NCI-H526 treated with DMSO at 0.1 percent for 48 hours (cell line): ENCODE measurements around the gene PRSS21.

ENCODE experiments used
- DNase-seq: peaks from one replicate; lab custom pipeline; 2025; lab: John Stamatoyannopoulos, UW

PRSS21 gene

GRCh38 chr16:2825906-2826305 lies 8.9 kb downstream of the PRSS21 start:
- no peak for DNase-seq

DNA sequence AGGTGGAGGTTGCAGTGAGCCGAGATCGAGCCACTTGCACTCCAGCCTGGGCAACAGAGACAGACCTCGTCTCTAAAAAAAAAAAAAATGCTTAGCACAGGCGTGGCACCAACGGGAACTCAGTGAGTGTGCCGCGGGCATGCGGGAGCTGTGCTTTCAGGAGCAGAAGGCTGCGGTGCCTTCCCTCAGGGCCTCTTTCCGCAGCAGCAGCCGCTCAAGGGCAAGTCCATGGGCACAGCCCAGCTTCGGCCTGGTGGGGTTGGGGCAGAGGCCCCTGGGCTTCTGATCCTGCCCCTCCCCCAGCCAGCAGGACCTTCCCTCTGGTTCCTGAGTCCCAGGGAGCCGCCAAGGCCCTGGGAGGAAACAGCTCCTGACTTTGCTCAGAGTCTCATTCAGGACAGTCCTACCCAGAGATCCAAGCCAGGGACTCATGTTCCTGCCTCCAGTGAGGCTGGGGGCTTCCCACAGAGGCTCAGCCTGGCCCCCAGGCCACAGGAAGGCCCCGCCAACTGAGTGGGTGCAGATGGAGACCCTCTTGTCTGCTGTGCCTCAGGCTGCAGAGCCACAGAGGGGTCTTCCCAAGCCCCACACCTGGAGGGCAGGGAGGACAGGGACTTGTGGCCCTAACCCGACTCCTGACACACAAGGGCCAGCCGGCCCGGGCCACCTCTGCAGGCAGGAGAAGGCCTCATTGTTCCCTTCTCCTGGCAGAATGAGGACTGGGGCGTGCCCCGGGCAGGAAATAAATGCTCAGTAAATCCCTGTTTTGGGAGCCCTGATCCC lies 9.7 kb downstream of the PRSS21 start:
- DNase-seq: no peak

GRCh38 chr16:2827374-2827791 lies 10.3 kb downstream of the PRSS21 start:
- no peak for DNase-seq

- no peak for DNase-seq
Observed at GRCh38 chr16:2827831-2828520, 10.9 kb downstream of the PRSS21 start.

GRCh38 chr16:2828521-2828840 lies 11.4 kb downstream of the PRSS21 start:
- DNase-seq: no peak

DNA sequence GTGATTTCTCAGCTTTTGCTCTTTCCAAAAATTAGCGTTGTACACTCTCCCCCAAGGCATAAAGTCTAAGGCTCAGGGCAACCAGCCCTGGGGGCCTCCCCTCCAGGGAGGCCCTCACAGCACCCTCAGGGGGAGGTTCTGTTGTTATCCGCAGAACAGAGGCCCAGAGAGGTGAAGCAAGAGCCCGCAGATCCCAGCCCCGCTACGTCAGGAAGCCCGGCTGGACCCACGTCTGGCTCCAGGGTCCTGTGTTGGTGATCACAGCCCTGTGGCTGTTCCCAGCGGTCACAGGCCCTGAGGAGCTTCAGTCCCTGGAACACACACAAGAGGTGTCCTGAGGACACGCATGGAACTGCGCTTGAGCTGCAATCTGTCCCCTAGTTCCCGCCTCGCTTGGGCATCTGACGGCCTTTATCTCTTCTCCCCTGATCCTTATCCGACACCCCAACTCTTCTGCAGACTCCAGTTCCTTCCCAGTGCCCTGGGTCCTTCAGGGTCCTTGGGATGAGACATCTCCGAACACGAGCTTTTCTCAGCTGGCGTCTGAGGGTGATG lies 11.9 kb downstream of the PRSS21 start:
- DNase-seq: no peak

DNA sequence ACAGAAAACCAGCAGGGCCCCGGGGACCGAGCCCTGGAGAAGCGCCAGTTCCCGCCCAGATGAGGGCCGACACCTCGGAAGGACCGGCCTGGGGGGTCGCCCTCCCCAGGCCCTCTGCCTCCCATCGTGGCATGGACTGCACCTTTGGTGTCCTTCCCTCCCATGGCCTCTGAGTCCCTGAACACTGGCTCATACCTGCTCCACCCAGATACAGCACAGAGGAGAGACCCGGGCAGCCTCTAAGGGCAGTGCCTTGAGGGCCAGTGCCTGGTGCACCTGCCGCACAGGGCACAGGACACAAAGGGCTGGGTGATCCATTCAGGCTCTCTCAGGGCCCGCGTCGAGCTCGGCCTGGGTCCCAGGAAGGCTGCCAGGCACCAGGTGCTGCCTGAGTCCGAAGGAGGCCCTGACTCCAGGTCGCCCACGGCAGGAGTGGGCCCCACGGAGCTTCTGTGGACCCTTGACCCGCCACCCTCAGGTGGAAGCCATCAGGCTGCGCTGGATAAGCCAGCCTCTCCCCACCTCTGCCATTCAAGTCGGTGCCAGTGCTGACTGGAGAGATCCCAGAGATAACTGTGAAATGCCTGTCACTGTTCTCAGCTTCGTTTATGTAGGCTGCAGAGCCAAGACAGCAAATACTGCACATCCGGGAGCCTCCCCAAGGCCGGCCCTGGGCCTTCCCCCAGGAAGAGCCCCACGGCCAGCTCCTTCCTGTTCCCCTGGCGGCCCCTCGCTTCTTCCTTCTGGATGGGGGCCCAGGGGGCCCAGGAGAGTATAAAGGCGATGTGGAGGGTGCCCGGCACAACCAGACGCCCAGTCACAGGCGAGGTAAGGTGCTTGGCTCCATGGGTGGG lies 12.7 kb downstream of the PRSS21 start, which contains the start of gene ZG16B:
Gene ZG16B (plus strand): TSS at position 803 of the 854 bp plus-strand sequence. CDS start 139 bp downstream, outside the sequence.
- DNase-seq: no peak

DNA sequence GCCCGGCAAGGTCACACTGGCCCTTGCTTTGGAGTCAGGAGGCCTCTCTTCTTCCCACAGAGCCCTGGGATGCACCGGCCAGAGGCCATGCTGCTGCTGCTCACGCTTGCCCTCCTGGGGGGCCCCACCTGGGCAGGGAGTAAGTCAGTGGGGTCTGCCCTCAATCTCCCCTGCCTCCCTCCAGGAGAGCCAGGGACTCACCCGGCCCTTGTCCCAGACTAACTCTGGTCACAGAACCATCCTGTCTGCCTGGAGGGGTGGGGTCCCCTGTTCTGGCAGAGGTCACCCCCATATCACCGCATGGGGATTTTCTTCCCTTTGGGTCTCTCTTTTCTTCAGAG lies 13.3 kb downstream of the PRSS21 start:
- DNase-seq: no peak

DNA sequence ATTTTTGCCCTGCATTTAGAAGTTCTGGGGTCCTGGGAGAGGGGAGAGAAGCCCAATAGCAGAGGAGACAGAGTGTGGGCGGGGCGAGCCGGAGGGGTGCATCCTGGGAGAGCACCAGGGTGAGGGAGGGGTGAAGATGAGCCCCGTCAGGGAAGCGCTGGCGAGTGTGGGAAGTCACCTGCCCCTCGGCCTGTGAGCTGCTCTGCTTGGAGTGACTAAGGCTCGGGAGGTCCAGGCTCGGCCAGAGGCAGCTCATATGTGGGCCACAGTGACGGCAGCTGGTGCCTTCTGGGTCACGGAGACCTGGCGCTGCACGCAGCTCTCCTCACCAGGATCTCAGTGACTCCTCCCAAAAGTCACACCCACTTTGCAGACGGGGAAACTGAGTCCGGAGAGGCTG lies 14.2 kb downstream of the PRSS21 start:
- DNase-seq: no peak

- no peak for DNase-seq
Observed at GRCh38 chr16:2833776-2834175, 16.7 kb downstream of the PRSS21 start.

DNA sequence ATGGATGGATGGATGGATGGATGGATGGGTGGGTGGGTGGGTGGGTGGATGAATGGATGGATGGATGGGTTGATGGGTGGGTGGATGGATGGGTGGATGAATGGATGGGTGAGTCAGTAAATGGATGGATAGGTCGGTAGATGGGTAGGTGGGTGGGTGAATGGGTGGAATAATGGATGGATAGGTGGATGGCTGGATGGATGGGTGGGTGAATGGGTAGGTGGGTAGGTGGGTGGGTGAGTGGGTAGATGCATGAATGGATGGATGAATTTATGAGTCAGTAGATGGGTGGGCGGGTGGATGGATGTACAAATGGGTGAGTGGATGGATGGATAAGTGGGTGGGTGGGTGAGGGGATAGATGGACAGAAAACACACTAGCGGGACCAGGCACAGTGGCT lies 17.9 kb downstream of the PRSS21 start:
- no peak for DNase-seq

DNA sequence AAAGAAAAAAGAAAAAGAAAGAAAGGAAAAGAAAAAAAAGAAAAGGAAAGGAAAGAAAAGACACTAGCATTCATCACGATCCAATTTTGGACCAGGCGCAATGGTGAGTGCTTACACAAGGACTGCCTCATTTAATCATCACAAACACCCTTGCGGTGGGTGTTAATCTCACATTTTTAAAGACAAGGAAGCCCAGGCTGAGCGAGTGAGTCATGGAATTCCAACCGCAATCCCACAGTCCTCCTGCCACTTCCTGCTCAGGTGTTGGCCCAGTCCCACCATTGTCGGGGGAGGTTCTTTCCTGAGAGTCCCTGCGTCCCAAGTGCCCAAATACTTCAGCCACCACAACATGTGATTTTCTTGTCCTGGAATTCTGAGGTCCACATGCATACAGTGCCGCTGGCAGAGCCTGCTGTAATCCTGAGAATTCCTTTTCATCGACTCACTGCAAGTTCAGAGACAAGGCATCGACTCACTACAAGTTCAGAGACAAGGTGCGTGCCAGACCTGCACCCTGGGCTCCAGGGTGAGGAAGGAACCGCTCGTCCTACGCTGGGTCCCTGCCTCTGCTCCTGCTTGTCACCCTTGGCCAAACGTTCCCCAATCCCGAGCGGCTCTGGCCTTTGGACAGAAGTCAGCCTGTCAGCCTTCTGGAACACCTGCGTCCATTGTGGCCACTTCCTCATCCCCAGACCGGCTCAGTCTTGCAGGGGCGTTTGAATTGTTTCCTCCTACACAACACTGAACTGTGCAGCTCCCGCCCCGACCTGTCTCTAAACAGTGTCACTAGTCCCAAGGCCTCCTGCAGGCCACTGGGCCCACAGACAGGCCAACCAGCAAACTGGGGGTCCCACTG lies 18.8 kb downstream of the PRSS21 start:
- no peak for DNase-seq

GRCh38 chr16:2836646-2837508 lies 19.8 kb downstream of the PRSS21 start:
- no peak for DNase-seq

GRCh38 chr16:2838928-2839327 lies 21.9 kb downstream of the PRSS21 start:
- no peak for DNase-seq

GRCh38 chr16:2839650-2840450 lies 22.8 kb downstream of the PRSS21 start:
- DNase-seq: no peak

DNA sequence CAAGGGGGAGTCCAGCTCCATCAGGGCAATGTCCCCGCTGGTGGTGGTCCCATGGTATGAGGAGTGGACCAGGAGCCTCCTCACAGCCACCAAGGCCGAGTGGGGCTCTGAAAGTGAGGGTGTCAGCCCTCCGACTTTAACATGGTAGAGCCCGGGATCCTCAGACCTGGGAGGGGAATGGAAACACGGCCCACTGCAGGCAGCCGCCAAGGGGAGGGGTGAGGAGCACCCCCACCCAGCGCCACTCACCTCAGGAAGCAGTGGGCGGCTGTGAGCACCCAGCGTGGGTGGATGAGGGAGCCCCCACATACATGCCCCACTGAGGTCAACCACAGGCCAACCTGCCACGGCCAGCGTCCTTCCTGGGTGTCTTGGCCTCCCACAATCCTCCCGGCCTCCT lies 23.9 kb downstream of the PRSS21 start:
- no peak for DNase-seq

GRCh38 chr16:2841606-2842339 lies 24.7 kb downstream of the PRSS21 start:
- DNase-seq: no peak

DNA sequence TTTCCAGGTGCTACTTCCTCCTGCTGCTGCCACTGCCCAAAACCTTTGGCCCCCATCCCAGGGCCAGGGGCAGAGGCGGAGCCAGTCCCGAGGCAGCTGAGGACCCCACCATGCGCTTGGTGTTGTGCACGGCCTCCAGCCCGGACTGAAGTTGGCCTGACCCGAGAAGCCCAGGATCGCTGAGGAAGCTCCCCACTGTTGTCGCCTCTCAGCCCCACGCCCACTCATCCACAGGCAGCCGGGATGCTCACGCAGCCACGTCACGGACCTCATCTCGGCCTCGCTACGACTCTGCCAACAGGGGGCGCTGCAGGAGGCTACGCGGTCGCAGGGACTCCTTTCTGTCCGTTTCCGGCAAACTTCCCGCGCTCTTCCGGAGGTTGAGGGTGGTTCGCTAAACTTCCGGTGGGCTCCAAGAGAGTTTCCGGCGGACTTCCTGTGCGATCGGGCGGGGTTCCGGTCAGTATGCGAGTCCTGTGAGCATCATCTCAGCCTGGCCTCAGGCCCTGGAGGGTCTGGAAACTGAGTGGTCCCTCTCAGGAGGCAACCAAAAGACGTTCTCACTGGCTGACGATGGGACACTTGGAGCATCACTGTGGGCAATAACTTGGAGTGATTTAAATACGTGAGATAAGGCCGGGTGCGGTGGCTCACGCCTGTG lies 25.4 kb downstream of the PRSS21 start:
- no peak for DNase-seq
